Liver (tissue), 3 donors: ENCODE results near the gene CD2.

ENCODE experiments used
- CTCF ChIP-seq: fragments of 150-350 bp; IDR thresholded peaks from 2 replicates; pipeline ENCODE4 v1.5.1; 2017; ENCODE audit warnings: improper control_type of control experiment, low read depth, low read length; ENCODE audit not compliant: missing input control
- MAX ChIP-seq: IDR thresholded peaks from 2 replicates; pipeline ENCODE4 v1.6.1; 2016; ENCODE audit warnings: antibody characterized with exemption
- REST ChIP-seq: IDR thresholded peaks from 2 replicates; pipeline ENCODE4 v1.6.1; 2016; ENCODE audit warnings: antibody characterized with exemption, mild to moderate bottlenecking
- SP1 ChIP-seq: IDR thresholded peaks from 2 replicates; pipeline ENCODE4 v1.6.1; 2018; ENCODE audit warnings: antibody characterized with exemption, mild to moderate bottlenecking
- donor health status: healthy.
- donor health status: healthy.

GRCh38 chr1:116793357-116793935 lies 39.2 kb downstream of the CD2 start:
- no peak for TF ChIP-seq CTCF
- TF ChIP-seq SP1, result no peak
- TF ChIP-seq REST, result no peak
- TF ChIP-seq MAX, result no peak
